ENCODE results near the gene GPSM1.

Gene GPSM1

GRCh38 chr9:136291306-136292025 is 35.9 kb upstream of the GPSM1 start:
- Histone ChIP-seq H3K9me3 (ENCODE audit: control insufficient read depth, insufficient read depth, low read length) (no peaks in the 10 kb centered on the region), H3K36me3 (ENCODE audit: control insufficient read depth, insufficient read depth, low read length) (no peaks in the 10 kb centered on the region), H3K27me3 (ENCODE audit: control insufficient read depth, insufficient read depth, low read length) (no peaks in the 10 kb centered on the region), H3K27ac (ENCODE audit: low read length) (no peak overlapping the region), H3K4me1 (ENCODE audit: control insufficient read depth, insufficient read depth, low read length) (no peaks in the 10 kb centered on the region), H3K4me3 (ENCODE audit: low read length) (no peak overlapping the region)
- no CpG with 5 or more reads among the region's 22 CpGs for WGBS (ENCODE audit: insufficient coverage, insufficient read length)
- DNase-seq (ENCODE audit: low read depth, low spot score): no peak

DNA sequence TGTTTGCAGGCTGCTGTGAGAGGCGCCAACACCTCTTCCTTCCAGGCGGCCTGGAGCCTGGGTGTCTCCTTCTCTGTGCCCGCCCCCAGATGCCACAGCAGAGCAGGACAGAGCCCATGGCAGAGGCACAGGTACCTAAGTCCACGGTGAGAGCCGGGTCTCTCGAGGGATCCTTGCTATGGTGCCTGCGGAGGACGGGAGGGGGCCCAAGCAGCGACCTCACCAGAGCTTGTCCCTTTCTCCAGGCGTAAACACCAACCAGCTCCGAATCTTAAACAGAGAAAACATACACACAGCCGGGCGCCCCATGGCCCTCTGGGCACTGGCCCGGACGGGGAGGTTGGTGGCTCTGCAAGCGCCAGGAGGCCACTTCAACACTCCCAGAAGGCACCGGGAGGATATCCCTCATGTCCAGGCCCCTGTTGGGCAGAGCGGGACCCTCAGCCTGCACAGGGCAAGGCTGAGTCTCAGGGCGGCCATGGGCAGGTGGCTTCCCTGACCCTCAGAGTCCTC is 35.3 kb upstream of the GPSM1 start:
- Histone ChIP-seq H3K4me3 (ENCODE audit: low read length) (no peak overlapping the region), H3K4me1 (ENCODE audit: control insufficient read depth, insufficient read depth, low read length) (no peaks in the 10 kb centered on the region), H3K36me3 (ENCODE audit: control insufficient read depth, insufficient read depth, low read length) (no peaks in the 10 kb centered on the region), H3K9me3 (ENCODE audit: control insufficient read depth, insufficient read depth, low read length) (no peaks in the 10 kb centered on the region), H3K27me3 (ENCODE audit: control insufficient read depth, insufficient read depth, low read length) (no peaks in the 10 kb centered on the region), H3K27ac (ENCODE audit: low read length) (no peak overlapping the region)
- no peak for DNase-seq (ENCODE audit: low read depth, low spot score)
- WGBS (ENCODE audit: insufficient coverage, insufficient read length): no CpG with 5 or more reads among the region's 19 CpGs

DNA sequence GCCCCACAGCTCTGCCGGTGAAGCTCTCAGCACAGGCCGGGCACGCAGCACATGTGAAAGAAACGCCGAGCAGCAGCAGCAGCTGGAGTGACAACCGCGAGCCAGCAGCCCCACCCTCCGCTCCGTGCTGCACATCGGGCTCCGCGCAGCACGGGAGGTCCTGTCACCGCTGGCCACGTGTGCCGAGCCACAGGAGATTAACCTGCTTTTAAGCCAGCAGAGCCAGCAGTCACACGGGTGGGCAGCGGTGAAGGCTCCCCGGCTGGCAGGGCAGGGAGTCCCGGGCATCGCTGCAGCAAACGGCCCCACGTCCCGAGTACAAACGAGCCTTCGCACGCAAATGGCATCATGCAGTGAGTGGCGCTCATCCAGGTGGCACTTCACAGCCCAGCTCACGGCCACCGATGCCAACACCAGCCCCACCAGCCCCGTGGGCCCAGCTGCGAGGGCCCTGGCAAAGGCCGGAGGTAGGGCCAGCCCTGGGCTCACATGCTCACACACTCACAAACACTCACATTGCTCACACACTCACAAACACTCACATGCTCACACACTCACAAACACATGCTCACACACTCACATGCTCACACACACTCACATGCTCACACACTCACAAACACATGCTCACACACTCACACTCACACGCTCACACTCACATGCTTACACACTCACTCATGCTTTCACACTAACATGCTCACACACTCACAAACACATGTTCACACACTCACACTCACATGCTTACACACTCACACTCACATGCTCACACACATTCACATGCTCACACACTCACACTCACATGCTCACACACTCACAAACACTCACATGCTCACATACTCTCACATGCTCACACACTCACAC is 34.5 kb upstream of the GPSM1 start:
- WGBS (ENCODE audit: insufficient coverage, insufficient read length): 100% methylated on average over 1 of the region's 34 CpGs
- Histone ChIP-seq H3K27me3 (ENCODE audit: control insufficient read depth, insufficient read depth, low read length) (no peaks in the 10 kb centered on the region), H3K9me3 (ENCODE audit: control insufficient read depth, insufficient read depth, low read length) (no peaks in the 10 kb centered on the region), H3K4me3 (ENCODE audit: low read length) (no peak overlapping the region), H3K4me1 (ENCODE audit: control insufficient read depth, insufficient read depth, low read length) (no peaks in the 10 kb centered on the region), H3K27ac (ENCODE audit: low read length) (no peak overlapping the region), H3K36me3 (ENCODE audit: control insufficient read depth, insufficient read depth, low read length) (no peaks in the 10 kb centered on the region)
- DNase-seq (ENCODE audit: low read depth, low spot score): no peak

DNA sequence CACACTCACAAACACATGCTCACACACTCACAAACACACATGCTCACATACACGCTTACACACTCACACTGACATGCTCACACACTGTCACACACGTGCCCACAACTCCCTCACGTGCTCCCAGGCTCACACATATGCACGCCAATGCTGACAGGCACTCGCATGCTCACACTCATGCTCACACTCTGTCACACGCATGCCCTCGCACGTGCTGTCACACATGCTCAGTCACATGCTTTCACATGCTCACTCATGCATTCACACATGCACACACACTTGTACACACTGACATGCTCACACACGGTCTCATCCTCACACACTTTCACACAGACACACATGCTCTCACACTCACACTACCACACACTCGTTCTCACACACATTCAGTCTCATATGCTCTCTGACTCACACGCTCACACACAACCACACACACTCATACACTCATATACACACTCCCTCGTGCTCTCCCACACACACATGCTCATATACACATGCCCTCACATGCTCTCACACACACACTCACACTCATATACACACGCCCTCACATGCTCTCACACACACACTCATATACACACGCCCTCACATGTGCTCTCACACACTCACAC is 33.8 kb upstream of the GPSM1 start:
- WGBS (ENCODE audit: insufficient coverage, insufficient read length): 100% methylated on average over 6 of the region's 14 CpGs
- DNase-seq (ENCODE audit: low read depth, low spot score): no peak
- Histone ChIP-seq H3K36me3 (ENCODE audit: control insufficient read depth, insufficient read depth, low read length) (no peaks in the 10 kb centered on the region), H3K27me3 (ENCODE audit: control insufficient read depth, insufficient read depth, low read length) (no peaks in the 10 kb centered on the region), H3K27ac (ENCODE audit: low read length) (no peak overlapping the region), H3K9me3 (ENCODE audit: control insufficient read depth, insufficient read depth, low read length) (no peaks in the 10 kb centered on the region), H3K4me3 (ENCODE audit: low read length) (no peak overlapping the region), H3K4me1 (ENCODE audit: control insufficient read depth, insufficient read depth, low read length) (no peaks in the 10 kb centered on the region; the same call in 1 of the 2 replicates)

- DNase-seq (ENCODE audit: low read depth, low spot score): no peak
- no peak overlapping the region for H3K27ac ChIP-seq (ENCODE audit: low read length)
- no CpG with 5 or more reads among the region's 5 CpGs for WGBS (ENCODE audit: insufficient coverage, insufficient read length)
- H3K36me3 ChIP-seq (ENCODE audit: control insufficient read depth, insufficient read depth, low read length): no peaks in the 10 kb centered on the region
- no peak overlapping the region for H3K4me3 ChIP-seq (ENCODE audit: low read length)
- H3K27me3 ChIP-seq (ENCODE audit: control insufficient read depth, insufficient read depth, low read length): no peaks in the 10 kb centered on the region
- H3K4me1 ChIP-seq (ENCODE audit: control insufficient read depth, insufficient read depth, low read length): no peaks in the 10 kb centered on the region; the same call in 1 of the 2 replicates
- H3K9me3 ChIP-seq (ENCODE audit: control insufficient read depth, insufficient read depth, low read length): no peaks in the 10 kb centered on the region
These were observed 32.9 kb upstream of the GPSM1 start for GRCh38 chr9:136294437-136294836.

DNA sequence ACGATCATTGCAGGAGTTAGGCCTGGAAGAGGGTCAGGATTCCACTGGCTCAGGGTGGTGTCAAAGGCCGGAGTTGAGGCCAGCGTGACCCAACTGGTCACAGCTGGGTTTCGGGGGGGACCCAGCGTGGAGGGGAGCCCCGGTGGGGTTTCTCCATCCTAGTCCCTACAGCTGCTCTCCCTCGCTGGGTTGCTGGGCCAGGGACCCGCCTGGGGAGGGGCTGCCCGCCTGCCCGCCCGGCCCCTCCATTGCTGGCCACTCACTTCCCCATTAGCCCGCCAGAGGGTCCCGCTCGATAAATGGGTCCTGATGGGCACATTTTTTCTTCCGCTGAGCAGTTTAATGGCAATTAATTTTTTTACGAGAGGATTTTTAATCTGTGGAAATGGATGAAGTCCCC is 32.3 kb upstream of the GPSM1 start:
- Histone ChIP-seq H3K27me3 (ENCODE audit: control insufficient read depth, insufficient read depth, low read length) (no peaks in the 10 kb centered on the region), H3K4me3 (ENCODE audit: low read length) (no peak overlapping the region), H3K36me3 (ENCODE audit: control insufficient read depth, insufficient read depth, low read length) (no peaks in the 10 kb centered on the region), H3K9me3 (ENCODE audit: control insufficient read depth, insufficient read depth, low read length) (no peaks in the 10 kb centered on the region), H3K4me1 (ENCODE audit: control insufficient read depth, insufficient read depth, low read length) (no peaks in the 10 kb centered on the region; the same call in 1 of the 2 replicates), H3K27ac (ENCODE audit: low read length) (no peak overlapping the region)
- no peak for DNase-seq (ENCODE audit: low read depth, low spot score)
- no CpG with 5 or more reads among the region's 16 CpGs for WGBS (ENCODE audit: insufficient coverage, insufficient read length)

DNA sequence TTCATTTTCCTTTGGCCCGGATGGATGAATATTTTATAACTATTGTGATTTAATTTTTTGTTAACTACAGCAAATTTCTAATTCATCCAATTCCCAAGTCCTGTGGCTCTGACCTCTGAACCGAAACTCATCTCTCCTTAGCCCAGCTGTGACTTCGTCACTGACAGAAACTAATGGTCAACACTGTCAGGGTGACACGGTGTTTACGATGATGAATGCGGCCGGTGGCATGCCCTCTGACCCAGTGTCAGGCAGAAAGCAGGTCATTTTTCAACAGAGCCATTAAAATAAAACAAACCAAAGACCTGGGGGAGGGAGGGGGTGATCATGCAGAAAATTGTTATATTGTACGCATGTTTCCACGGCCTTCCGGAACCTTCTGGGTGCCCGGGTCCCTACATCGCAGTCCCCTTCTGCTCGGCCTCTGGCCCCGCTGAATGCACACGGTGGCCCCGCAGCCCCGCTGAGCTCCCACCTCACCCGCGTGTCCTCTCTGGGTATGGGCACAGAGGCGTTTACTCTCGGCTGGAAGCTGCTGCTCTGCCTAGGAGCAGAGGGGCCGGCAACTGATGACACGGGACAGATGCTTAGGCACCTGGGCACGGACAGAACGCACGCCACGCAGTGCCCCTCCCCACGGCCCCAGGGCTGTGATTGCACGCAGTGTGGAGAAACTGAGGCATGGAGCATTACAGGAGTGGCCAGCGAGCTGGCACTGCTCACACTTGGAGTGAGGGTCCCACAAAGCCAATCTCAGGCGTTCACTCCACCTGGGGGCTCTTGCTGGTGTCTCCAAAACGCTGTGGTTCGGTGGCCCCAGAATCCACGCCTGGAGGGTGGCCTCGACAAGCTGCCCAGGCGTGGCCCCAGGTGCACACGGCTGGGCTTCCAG is 31.6 kb upstream of the GPSM1 start:
- H3K36me3 ChIP-seq (ENCODE audit: control insufficient read depth, insufficient read depth, low read length): no peaks in the 10 kb centered on the region
- H3K4me3 ChIP-seq (ENCODE audit: low read length): no peak overlapping the region
- H3K27ac ChIP-seq (ENCODE audit: low read length): no peak overlapping the region
- DNase-seq (ENCODE audit: low read depth, low spot score): no peak
- no peaks in the 10 kb centered on the region for H3K27me3 ChIP-seq (ENCODE audit: control insufficient read depth, insufficient read depth, low read length)
- no CpG with 5 or more reads among the region's 37 CpGs for WGBS (ENCODE audit: insufficient coverage, insufficient read length)
- no peaks in the 10 kb centered on the region for H3K9me3 ChIP-seq (ENCODE audit: control insufficient read depth, insufficient read depth, low read length)
- no peaks in the 10 kb centered on the region; the same call in 1 of the 2 replicates for H3K4me1 ChIP-seq (ENCODE audit: control insufficient read depth, insufficient read depth, low read length)

DNA sequence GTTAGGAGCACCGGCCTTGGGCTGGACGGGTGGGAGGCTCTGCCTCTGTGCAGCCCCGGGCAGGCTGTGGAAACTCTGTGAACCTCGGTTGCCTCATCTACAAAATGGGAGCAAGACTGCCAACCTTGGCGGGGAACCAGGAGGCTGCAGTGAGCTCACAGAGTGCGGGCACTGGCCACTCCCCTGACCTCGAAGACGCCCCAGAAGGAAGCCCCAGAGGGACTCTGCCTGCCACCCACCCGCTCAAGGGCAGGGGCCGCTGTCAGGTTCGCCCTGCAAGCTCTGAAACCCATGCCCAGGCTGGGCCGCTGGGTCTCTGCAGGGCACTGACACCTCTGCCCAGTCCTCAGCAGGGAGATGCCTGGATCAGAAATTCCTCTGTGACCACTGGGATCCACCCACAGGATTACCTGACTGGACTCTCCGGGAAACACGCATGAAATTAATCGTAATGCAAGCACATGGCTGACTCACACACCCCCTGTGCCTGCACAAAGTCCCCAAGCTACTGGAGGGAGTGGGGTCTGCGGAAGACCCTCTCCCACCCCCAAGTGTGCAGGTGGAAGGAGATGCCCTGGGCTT is 30.8 kb upstream of the GPSM1 start:
- WGBS (ENCODE audit: insufficient coverage, insufficient read length): no CpG with 5 or more reads among the region's 16 CpGs
- Histone ChIP-seq H3K27me3 (ENCODE audit: control insufficient read depth, insufficient read depth, low read length) (no peaks in the 10 kb centered on the region), H3K4me1 (ENCODE audit: control insufficient read depth, insufficient read depth, low read length) (no peaks in the 10 kb centered on the region; the same call in 1 of the 2 replicates), H3K4me3 (ENCODE audit: low read length) (no peak overlapping the region), H3K9me3 (ENCODE audit: control insufficient read depth, insufficient read depth, low read length) (no peaks in the 10 kb centered on the region), H3K27ac (ENCODE audit: low read length) (no peak overlapping the region), H3K36me3 (ENCODE audit: control insufficient read depth, insufficient read depth, low read length) (no peaks in the 10 kb centered on the region)
- no peak for DNase-seq (ENCODE audit: low read depth, low spot score)

GRCh38 chr9:136297016-136297691 is 30.2 kb upstream of the GPSM1 start:
- no peak overlapping the region for H3K27ac ChIP-seq (ENCODE audit: low read length)
- WGBS (ENCODE audit: insufficient coverage, insufficient read length): no CpG with 5 or more reads among the region's 25 CpGs
- no peaks in the 10 kb centered on the region for H3K36me3 ChIP-seq (ENCODE audit: control insufficient read depth, insufficient read depth, low read length)
- no peaks in the 10 kb centered on the region; the same call in 1 of the 2 replicates for H3K4me1 ChIP-seq (ENCODE audit: control insufficient read depth, insufficient read depth, low read length)
- no peak overlapping the region for H3K4me3 ChIP-seq (ENCODE audit: low read length)
- DNase-seq (ENCODE audit: low read depth, low spot score): no peak
- no peaks in the 10 kb centered on the region for H3K27me3 ChIP-seq (ENCODE audit: control insufficient read depth, insufficient read depth, low read length)
- H3K9me3 ChIP-seq (ENCODE audit: control insufficient read depth, insufficient read depth, low read length): no peaks in the 10 kb centered on the region

All from iPS DF 6.9 (cell line).